ENCODE results near the gene ING4.

ING4 gene

DNA sequence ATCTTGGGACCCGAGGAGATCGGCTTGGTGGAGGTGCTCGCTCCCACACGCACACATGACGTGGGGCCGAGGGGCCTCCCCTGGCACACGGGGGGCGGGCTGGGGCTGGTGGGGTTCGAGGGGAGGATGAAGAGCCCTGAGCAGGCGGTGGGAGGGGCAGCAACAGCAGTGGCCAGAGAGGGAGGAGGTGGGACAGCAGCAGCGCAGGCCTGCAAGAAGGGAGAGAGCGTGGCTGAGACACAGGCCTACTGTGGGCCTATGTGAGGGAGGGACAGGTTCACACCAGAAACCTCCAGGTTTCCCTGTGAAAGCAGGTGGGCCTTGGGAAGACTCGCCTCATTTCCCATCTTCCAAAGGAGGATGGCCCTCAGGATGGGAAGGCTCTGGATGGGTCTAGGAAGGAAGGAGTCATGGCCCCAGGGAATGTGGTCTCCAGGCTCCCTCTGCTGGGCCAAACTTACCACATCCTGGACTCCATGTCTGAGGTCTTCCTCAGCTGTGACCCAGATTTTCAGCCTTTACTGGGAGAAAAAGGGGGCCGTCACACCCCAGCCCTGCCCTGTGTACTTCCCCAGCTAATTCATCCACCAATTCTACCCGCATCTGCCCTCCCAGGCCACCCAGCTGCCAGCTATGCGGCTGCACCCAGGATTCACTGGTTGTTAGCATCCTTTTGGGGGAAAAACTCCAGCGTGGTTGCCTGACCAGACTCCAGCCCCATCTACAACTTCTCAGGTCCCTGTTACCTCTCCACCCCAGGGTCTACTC is 34.8 kb upstream of the ING4 start:
- ATAC-seq: peak; percentile 79
- TF ChIP-seq, protein P1, sequence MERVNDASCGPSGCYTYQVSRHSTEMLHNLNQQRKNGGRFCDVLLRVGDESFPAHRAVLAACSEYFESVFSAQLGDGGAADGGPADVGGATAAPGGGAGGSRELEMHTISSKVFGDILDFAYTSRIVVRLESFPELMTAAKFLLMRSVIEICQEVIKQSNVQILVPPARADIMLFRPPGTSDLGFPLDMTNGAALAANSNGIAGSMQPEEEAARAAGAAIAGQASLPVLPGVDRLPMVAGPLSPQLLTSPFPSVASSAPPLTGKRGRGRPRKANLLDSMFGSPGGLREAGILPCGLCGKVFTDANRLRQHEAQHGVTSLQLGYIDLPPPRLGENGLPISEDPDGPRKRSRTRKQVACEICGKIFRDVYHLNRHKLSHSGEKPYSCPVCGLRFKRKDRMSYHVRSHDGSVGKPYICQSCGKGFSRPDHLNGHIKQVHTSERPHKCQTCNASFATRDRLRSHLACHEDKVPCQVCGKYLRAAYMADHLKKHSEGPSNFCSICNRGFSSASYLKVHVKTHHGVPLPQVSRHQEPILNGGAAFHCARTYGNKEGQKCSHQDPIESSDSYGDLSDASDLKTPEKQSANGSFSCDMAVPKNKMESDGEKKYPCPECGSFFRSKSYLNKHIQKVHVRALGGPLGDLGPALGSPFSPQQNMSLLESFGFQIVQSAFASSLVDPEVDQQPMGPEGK (CRISPR knock-in tag; IDR thresholded peaks at IDR 0.05; ENCODE audit: borderline replicate concordance): no peak
- TF ChIP-seq PPARA (CRISPR knock-in tag; IDR thresholded peaks at IDR 0.05; ENCODE audit: borderline replicate concordance): no peak
- TF ChIP-seq, protein P2, sequence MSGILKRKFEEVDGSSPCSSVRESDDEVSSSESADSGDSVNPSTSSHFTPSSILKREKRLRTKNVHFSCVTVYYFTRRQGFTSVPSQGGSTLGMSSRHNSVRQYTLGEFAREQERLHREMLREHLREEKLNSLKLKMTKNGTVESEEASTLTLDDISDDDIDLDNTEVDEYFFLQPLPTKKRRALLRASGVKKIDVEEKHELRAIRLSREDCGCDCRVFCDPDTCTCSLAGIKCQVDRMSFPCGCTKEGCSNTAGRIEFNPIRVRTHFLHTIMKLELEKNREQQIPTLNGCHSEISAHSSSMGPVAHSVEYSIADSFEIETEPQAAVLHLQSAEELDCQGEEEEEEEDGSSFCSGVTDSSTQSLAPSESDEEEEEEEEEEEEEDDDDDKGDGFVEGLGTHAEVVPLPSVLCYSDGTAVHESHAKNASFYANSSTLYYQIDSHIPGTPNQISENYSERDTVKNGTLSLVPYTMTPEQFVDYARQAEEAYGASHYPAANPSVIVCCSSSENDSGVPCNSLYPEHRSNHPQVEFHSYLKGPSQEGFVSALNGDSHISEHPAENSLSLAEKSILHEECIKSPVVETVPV (CRISPR knock-in tag; IDR thresholded peaks at IDR 0.05): no peak

DNA sequence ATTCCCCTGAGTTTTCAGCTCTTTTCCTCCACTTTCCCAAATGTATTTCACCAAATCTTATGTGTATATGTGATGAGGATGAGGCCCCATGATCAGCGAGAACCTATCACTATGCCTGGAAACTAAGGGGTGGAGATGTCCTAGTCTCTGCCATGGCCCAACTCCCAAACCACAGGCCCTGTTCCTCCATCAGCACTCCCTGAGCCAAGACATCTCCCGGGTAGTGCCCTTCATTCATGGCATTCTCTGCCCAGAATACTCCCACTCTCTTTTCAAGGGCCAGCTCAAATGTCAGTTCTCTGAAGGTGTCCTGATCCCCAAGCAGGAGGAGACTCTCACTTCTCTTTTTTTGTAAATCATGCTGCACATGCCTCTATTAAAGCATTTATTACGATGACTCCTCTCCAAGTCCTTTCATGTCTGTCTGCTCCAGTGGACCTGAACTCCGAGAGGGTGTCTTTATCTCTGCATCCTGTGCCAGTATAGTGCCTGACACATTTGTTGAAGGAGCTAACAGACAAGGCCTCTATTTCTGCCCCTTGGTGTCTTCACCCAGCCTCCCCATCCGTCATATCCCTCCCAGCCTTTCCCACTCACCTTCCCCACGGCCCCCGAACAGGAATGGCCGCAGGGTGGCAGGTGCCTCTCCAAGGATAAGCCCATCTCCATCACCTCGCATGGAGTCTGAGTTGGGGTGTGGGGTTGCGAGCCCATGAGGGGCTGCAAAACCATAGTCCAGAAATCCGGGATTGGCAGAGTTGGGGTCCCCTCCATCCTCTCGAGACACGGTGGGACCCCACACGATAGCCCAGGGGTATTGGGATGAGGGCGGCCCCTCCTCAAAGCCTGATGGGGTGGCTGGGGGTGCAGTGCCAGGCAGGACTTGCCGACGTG is 34.0 kb upstream of the ING4 start:
- ATAC-seq: no peak
- TF ChIP-seq, protein P3, sequence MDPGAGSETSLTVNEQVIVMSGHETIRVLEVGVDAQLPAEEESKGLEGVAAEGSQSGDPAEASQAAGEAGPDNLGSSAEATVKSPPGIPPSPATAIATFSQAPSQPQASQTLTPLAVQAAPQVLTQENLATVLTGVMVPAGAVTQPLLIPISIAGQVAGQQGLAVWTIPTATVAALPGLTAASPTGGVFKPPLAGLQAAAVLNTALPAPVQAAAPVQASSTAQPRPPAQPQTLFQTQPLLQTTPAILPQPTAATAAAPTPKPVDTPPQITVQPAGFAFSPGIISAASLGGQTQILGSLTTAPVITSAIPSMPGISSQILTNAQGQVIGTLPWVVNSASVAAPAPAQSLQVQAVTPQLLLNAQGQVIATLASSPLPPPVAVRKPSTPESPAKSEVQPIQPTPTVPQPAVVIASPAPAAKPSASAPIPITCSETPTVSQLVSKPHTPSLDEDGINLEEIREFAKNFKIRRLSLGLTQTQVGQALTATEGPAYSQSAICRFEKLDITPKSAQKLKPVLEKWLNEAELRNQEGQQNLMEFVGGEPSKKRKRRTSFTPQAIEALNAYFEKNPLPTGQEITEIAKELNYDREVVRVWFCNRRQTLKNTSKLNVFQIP (CRISPR knock-in tag; IDR thresholded peaks at IDR 0.05; ENCODE audit: borderline replicate concordance, low read depth): no peak
- no peak for TF ChIP-seq TOX (CRISPR knock-in tag; IDR thresholded peaks at IDR 0.05; ENCODE audit: borderline replicate concordance)
- TF ChIP-seq ESRRG (CRISPR knock-in tag; IDR thresholded peaks at IDR 0.05): no peak

DNA sequence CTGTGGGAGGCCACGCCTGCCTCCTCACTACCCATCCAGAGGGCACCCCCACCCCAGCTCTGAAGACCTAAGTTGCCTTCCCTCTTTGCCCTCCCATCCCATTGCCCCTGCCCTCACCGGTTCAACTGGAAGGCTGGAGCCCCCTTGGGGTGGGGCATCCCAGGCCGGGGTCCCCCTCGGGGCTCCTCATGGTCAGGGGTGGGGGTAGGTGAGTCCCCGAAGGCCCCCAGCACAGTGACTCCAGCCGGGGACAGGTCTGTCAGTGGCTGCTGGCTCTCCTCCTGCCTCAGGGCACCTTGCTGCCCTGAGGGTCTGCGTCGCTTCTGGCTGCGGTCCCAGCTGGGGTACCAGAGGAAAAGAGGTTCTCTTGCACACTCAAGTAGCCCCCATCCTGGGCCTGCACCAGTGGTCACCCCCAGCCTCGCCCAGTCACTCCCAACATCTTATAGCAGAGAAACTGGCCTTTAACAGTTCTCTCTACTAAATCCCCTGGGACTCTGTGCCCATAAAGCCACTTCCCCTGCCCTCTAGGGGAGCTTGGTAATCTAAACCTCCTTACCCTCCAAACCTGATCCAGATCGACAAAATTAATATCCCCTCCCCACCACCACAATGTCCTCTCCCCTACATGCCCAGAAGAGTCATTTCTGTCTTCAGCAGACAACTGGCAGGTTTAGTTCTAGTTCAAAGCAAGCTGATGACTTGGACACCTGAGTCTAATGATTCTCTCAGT is 32.6 kb upstream of the ING4 start:
- TF ChIP-seq ZFP30 (CRISPR knock-in tag; IDR thresholded peaks at IDR 0.05): no peak
- no peak for TF ChIP-seq SNAI2 (CRISPR knock-in tag; IDR thresholded peaks at IDR 0.05)
- TF ChIP-seq ZC3H10 (CRISPR knock-in tag; IDR thresholded peaks at IDR 0.05): no peak
- no peak for TF ChIP-seq ESRRG (CRISPR knock-in tag; IDR thresholded peaks at IDR 0.05)
- TF ChIP-seq ARNTL (CRISPR knock-in tag; IDR thresholded peaks at IDR 0.05; ENCODE audit: borderline replicate concordance, low read depth): no peak
- TF ChIP-seq, protein P1 (CRISPR knock-in tag; IDR thresholded peaks at IDR 0.05; ENCODE audit: borderline replicate concordance): no peak
- TF ChIP-seq OSR1 (CRISPR knock-in tag; IDR thresholded peaks at IDR 0.05): no peak
- no peak for TF ChIP-seq GLIS3 (CRISPR knock-in tag; IDR thresholded peaks at IDR 0.05)
- no peak for TF ChIP-seq PPARA (CRISPR knock-in tag; IDR thresholded peaks at IDR 0.05; ENCODE audit: borderline replicate concordance)
- TF ChIP-seq, protein P3 (CRISPR knock-in tag; IDR thresholded peaks at IDR 0.05; ENCODE audit: borderline replicate concordance, low read depth): no peak
- TF ChIP-seq, protein P4, sequence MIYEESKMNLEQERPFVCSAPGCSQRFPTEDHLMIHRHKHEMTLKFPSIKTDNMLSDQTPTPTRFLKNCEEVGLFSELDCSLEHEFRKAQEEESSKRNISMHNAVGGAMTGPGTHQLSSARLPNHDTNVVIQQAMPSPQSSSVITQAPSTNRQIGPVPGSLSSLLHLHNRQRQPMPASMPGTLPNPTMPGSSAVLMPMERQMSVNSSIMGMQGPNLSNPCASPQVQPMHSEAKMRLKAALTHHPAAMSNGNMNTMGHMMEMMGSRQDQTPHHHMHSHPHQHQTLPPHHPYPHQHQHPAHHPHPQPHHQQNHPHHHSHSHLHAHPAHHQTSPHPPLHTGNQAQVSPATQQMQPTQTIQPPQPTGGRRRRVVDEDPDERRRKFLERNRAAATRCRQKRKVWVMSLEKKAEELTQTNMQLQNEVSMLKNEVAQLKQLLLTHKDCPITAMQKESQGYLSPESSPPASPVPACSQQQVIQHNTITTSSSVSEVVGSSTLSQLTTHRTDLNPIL (CRISPR knock-in tag; IDR thresholded peaks at IDR 0.05; ENCODE audit: low read depth): no peak
- no peak for TF ChIP-seq TOX (CRISPR knock-in tag; IDR thresholded peaks at IDR 0.05; ENCODE audit: borderline replicate concordance)
- TF ChIP-seq ISL1 (CRISPR knock-in tag; IDR thresholded peaks at IDR 0.05): no peak
- TF ChIP-seq TCF4 (CRISPR knock-in tag; IDR thresholded peaks at IDR 0.05; ENCODE audit: borderline replicate concordance): no peak
- TF ChIP-seq BACH2 (CRISPR knock-in tag; IDR thresholded peaks at IDR 0.05; ENCODE audit: borderline replicate concordance): no peak
- no peak for TF ChIP-seq ZNF565 (CRISPR knock-in tag; conservative IDR thresholded peaks at IDR 0.05; ENCODE audit: low read depth)
- no peak for TF ChIP-seq RARB (CRISPR knock-in tag; IDR thresholded peaks at IDR 0.05)
- no peak for TF ChIP-seq ZNF70 (CRISPR knock-in tag; IDR thresholded peaks at IDR 0.05)
- ATAC-seq: no peak

Measured in SK-N-SH treated with all-trans-retinoic acid at 6 μM for 48 hours (cell line).